ENCODE results near the gene CHD3. TPM values are rescaled to one million over a fixed set of nuclear protein-coding genes. Genes with fewer than 3 reads are reported as not detected.
A peak's percentile ranks its signal among the peaks of the same experiment; 100 is the strongest.

CHD3 gene
- total and polyA plus RNA-seq, 2 of the 13 experiments (the other 11 are each of a cell fraction or from before 2014, with no cell fraction given) = 2.7 to 3.7 TPM

GRCh38 chr17:7839190-7839875, 49.3 kb upstream of the CHD3 start:
- no peaks in the 10 kb centered on the region for H3K9me3 ChIP-seq (ENCODE audit: low read length)
- H3K9ac ChIP-seq (ENCODE audit: insufficient read depth, low read depth, low read length) = peak overlapping the region; percentile 67
- no peak for ATAC-seq
- 49% methylated on average over 2 of the region's 6 CpGs for WGBS (ENCODE audit: low lambda C conversion rate)
- peak overlapping the region; percentile 64 for H3K27ac ChIP-seq (ENCODE audit: extremely low read length, insufficient read depth, low read length)
- in situ Hi-C loops (cut with HindIII; ENCODE audit: extremely low pct_ligation_motif_present, low pct_unique_long_range_greater_than_20kb) (no loop called here), intact Hi-C loops (cut with micrococcal nuclease; ENCODE audit: unreplicated experiment) (no loop called here)
- H3K4me2 ChIP-seq (ENCODE audit: low read depth, low read length) = peak overlapping the region; percentile 90
- TF ChIP-seq ZFY (CRISPR knock-in tag; IDR thresholded peaks at IDR 0.05) (peak; percentile 4; the same call in 1 of the 2 replicates), SNAI1 (CRISPR knock-in tag; IDR thresholded peaks at IDR 0.05; ENCODE audit: borderline replicate concordance) (no peak), HNRNPL (IDR thresholded peaks at IDR 0.05; ENCODE audit: low read depth, low read length) (no peak), EZH2 (conservative IDR thresholded peaks at IDR 0.05; ENCODE audit: low read depth, low read length) (no peak), MATR3 (CRISPR knock-in tag; IDR thresholded peaks at IDR 0.05) (no peak), FOXC1 (CRISPR knock-in tag; IDR thresholded peaks at IDR 0.05; ENCODE audit: borderline replicate concordance) (0 out of 2 replicates have a peak, but pooled peaks have one; percentile 9), ELF3 (CRISPR knock-in tag; IDR thresholded peaks at IDR 0.05) (no peak), ZNF770 (CRISPR knock-in tag; IDR thresholded peaks at IDR 0.05) (peak; percentile 55; the same call in 1 of the 2 replicates), ZNF350 (CRISPR knock-in tag; IDR thresholded peaks at IDR 0.05; ENCODE audit: borderline replicate concordance, low read depth) (0 out of 2 replicates have a peak, but pooled peaks have one; percentile 6), SRY (CRISPR knock-in tag; IDR thresholded peaks at IDR 0.05) (peak; percentile 50; the same call in 1 of the 2 replicates), RFX1 (IDR thresholded peaks at IDR 0.05) (peak; percentile 24; the same call in 1 of the 2 replicates), RFX3 (CRISPR knock-in tag; IDR thresholded peaks at IDR 0.05) (0 out of 2 replicates have a peak, but pooled peaks have one; percentile 35), MYPOP (CRISPR knock-in tag; IDR thresholded peaks at IDR 0.05) (0 out of 2 replicates have a peak, but pooled peaks have one; percentile 32), RBFOX2 (IDR thresholded peaks at IDR 0.05; ENCODE audit: low read depth, low read length) (peak; percentile 54)
- FAIRE-seq = no peak
- POLR2A ChIA-PET = interaction anchor here (1.1 to 8.1 kb wide), 2 partner anchors 17 to 353 kb away, joined by 3 to 104 read pairs; partner anchors contain the start of genes CYB5D1, NAA38 and TMEM88
- H3K79me2 ChIP-seq (ENCODE audit: insufficient read depth, low read length) = peaks cover 46% of the 10 kb centered on the region
- H2AFZ ChIP-seq (ENCODE audit: low read length) = no peak overlapping the region
- peaks cover 0 to 3% of the 10 kb centered on the region in 2 experiments; a peak in 1 of 5 replicates for H3K27me3 ChIP-seq (ENCODE audit: control insufficient read depth in 1 of 2, insufficient read depth in 2 of 2, low read length in 2 of 2)
- peaks cover 12% of the 10 kb centered on the region; the same call in 1 of the 2 replicates for H4K20me1 ChIP-seq (ENCODE audit: insufficient read depth, low read length)
- H3K36me3 ChIP-seq (replicated peaks in 1 of 2; ENCODE audit: control insufficient read depth in 1 of 2, insufficient read depth in 2 of 2, low read length in 2 of 2) = 0 out of 5 replicates have a peak, but pooled peaks cover 0 to 5% of the 10 kb centered on the region in 2 experiments
- CTCF ChIA-PET (ENCODE audit: low intra/inter-chr PET ratio, low total read pairs) = no interaction called here
- peak overlapping the region in 2 of 3 experiments; percentile 43 to 59; a peak in 2 of 6 replicates for H3K4me3 ChIP-seq (replicated peaks in 1 of 3; ENCODE audit: insufficient read depth in 1 of 3, low read depth in 2 of 3, low read length in 3 of 3)
- no TSS peak for BruUV-seq (replicated peaks)
- H3K4me1 ChIP-seq (ENCODE audit: insufficient read depth, low read length) = peaks cover 40% of the 10 kb centered on the region
- no peak for DNase-seq (ENCODE audit: low spot score)
